Measurements from ENCODE around the gene BCL11B.
"Not testable (repeated sequence)": the region's sequence is repeated elsewhere in the genome, so short reads cannot be mapped to it uniquely, and the experiment has no call there.

BCL11B gene

DNA sequence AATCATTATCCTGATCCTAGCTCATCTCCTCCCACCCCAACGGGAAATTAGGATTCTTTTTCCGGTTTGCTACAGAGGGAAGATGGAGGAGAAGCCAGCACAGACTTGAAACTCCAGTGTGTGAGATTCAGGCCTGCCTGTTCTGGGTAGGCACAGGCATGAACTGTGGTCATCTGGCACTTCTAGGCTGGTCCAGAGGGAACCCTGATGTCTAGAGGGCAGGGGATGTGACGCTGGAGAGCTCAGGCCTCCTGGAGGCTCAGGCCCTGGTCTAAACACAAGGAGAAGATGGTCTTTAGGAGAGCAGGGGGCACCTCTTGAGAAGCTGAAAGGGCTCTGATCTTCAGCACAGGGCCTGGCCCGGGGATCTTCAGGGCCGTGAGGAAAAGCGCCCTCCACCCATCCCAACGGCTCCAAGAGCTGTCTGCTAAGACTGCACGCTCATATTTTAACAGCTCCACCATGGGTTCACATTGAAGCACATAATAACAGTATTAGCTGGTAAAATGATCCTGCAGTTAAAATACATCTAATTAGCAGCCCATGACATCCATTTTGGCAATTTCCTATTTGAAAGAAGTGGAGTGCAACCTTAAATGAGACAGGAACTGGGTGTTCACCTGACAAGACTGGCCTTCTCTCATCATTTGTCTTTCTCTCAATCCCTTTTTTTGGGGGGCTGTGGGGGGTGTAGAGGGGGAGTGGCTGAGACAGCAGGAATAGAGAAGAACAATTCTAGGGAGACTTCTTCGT lies 35.4 kb downstream of the BCL11B start:
- no peak for DNase-seq

DNA sequence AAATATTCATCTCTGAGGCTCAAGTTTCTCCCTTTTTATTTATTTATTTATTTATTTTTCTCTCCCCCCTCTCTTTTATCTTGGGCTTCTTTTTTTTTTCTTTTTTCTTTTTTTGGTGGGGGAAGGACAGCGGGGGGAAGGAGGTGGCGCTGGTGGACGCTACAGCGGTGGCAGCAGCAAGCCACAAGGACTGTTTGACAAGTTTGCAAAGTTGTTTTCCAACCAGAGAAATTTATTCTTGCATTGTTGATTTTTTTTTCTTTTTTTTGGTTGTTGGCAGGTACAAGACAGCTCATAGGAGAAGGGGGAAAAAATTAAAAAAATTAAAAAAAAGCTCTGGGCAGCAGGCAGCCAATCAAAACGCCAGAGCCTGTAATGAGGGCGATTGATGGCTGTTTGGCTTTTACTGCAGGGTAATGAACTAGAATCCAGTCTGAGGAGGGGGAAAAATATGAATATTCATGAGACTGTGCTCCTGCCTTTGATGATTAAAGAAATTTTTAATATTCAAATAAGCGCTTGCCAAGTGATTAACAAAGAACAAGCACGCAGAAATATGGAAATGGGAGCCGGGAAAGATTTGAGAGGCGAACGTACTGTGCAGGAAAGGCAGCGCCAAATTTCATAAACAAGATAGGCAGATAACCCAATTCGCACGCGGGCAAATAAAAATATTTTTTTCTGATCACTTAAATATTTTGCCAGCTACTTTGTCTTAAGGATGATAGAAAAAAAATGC lies 36.2 kb downstream of the BCL11B start:
- DNase-seq: no peak

DNA sequence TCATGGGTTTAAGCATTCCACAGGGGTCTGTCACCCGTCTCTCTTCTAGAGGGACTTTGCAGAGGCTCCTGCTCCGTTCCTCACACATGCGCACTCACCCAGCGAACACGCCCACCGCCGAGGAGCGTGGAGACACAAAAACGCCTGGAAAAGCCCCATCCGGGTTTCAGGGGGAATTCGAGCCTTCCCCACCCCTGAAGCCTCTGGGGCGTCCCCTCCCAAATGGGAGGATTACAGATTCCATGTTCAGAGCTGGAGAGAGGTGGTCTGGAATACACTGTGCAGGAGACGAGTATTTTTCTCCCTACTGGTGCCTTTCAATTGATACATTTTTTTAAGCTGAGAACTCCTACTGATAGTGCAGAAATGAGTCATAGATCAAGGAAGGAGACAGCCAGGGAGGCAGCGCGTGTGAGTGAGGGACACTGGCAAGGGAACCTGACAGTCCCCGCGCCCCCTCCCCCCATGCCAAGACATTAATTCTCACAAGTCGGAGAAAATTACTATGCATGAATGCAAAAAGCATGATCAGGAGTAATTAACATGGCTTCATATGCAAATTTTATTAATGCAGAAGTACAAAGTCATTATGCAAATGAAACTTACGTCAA lies 36.9 kb downstream of the BCL11B start:
- peak; percentile 90 for DNase-seq

DNA sequence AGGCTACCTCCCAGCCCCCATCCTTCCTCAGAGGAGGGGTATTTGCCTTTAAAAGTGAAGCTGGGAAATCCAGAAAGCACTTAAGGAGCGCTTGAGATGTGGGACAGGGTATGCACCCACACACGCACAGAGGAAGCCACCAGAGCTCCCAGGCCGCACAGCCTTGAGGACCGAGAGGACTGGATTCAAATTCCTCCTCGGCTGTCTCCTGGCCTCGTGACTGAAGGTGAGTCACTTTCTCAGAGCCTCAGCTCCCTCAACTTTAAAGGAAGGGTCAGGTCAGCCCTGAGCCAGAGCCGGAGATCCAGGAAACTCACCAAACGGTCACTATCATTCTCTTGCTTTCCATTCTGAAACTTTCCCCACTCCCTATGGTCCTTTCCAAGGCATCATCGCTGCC lies 37.6 kb downstream of the BCL11B start:
- DNase-seq: peak; percentile 50

DNA sequence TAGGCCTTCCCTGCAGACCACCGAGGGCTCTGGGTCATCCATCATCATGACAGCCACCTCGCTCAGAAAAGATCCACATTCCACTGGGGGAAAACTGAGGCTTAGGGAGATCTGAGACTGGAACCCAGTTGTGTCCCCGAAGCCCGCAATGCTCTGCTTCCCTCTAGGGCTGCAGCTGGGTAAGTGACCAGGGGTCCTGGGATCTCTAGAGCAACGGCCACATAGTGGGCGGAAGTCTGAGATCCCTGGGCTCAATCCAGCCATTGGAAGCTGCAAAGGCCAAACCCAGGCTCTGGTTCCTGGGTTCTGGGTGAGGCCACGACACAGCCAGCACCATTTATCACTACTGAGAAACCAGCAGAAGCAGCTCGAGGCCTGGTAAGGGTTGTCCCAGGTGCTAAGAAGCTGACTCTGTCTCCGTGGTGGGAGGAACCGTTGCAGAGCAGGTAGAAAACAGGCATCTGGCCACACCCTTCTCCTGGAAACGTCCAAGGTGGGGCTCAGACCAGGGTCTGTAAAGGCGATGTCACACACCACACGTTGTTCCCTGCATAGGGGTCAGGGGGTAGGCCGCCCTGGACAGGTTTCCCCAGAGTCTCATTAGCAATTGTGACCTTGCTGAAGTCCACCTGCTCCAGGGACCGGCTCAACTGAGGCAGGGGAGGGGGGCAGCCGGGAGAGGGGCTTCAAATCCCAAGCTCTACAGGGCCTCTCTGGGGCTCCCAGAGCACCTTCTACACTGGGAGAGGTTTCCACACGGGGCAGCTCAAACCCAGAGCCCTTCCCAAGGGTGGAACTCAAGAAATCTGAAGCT lies 38.6 kb downstream of the BCL11B start:
- DNase-seq: peak; percentile 43

DNA sequence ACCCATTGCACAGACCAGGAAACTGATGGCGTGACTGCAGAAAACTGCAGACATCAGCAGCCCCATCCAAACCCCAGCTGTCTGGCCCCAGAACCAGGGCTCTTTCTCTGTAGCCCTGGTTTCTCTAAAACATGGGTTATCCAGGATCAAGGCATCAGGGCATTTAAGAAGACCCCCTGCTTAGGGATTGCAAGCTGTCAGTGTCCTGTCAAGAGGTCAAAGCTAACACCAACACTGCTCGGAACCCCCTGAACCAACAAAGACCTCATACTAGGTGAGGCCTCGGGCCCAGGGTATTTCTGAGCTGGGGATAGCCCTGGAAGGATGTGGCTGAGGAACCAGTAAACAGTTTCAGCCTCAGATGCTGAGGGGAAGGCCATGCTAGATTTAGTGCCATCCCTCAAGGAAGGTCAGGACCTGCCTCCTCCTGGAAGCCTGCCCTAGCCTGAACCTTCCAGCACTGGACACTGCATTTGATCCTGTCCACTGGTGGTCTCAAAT lies 39.2 kb downstream of the BCL11B start:
- peak; percentile 44 for DNase-seq

DNA sequence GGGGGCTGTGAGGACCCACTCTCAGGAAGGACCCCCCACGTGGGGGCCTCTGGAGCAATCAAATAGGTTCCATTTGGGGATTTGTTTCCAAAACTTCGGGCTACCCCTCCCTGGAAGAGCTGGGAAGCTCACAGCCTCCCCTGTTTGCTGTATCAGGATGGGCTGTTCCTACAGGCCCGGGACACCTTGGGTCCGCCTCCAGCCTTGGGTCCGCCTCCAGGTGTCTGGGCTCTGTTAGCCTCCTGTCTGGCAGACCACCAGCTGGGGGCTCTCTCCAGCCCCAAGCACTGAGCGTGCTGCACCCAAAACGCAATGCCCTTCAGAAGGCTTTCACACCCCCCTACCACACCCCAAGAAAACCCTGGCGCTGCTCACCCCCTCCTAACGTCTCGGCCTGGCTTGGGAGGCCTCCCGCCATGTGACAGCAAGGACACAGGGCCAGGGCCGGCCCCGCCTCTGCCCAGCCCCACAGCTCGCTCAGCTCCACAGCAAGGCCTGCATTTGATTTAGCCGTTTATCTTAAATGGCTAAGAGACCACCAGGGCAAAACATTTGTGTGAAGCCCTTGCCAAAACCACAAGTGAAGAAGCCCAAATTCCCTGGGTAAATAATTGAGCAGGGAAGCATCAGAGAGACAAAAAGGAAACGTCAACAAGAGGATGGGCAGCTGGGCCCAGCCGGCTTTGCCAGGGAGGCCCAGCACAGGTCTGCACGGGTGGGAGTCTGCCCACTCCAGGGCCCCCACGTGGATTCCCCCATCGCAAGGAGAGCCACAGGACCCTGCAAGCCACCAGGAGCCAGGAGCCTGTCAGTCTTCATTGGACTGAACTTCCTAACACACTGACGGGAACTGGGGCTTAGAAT lies 39.9 kb downstream of the BCL11B start:
- DNase-seq: peak; percentile 51

DNA sequence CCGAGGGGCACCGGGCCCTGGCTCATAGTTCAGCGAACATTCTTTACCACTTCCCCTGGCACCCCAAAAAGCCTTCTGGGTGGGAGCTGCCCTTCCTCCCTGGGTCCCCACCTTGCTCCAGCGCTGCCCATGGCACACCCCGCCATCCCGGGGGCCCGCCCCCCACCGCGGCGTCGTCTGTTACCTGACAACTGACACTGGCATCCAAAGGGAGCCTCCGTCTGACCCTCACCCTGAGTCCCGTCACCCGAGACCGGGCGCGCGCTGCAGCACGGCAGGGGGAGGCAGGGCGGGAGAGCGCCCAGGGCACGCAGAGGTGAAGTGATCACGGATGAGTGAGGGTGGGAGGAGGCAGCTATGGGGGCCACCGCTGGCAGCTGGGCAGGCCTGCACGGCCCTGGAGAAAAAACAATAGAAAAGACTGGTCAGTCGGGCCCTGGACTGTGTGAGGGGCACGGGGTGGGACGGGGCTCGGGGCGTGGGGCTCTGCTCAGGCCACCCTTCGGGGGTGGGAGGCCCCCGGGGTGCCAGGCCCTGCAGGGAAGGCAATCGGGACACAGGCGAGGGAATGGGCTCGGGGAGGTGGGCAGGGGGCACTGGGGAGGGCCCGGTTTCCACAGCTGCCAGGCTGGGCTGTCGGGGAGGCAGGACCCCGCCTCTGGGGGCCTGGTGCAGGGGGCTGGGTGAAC lies 40.7 kb downstream of the BCL11B start:
- peak; percentile 43 for DNase-seq

DNA sequence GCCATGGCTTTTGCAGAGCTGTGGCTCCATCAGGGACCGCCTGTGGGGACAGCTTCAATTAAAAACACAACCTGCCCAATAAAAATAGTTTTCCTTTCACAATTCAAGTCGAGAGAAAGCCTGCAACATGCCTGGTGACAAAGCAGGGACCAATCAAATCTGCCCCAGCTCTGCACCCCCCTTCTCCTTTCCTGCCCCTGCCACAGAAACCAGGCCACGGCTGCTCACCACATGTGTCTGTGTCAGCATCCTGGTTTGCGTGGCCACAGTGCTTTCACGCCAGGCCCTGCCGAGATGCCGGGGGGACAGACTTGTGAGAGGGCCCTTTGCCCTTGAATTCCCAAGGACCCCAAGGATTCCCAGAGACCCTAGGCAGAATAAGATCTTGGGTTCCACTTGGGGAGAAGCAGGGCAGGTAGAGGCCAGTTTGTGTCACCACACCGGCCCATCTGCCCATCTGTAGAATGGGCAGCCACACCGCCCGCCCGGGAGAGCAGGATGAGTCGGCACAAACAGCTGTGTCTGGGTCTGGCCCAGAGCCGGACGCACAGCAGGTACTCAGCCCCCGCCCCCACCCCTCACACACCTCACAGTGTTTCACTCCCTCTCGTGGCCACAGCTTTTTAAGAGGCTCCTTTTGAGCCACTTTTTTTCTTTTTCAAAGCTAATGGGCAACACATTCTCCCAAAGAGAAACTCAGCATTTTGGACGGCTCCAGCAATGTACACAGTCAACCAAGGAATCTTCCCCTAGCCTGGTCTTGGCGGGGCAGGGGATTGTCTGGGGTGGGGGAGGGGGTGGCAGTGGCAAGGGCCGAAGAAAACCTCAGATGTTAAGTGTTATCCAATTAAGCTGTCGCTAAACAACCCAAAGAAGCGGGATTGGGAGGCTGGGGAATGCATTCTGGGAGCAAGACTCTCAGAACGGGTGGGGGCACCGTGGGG lies 41.5 kb downstream of the BCL11B start:
- DNase-seq: peak; percentile 86

DNA sequence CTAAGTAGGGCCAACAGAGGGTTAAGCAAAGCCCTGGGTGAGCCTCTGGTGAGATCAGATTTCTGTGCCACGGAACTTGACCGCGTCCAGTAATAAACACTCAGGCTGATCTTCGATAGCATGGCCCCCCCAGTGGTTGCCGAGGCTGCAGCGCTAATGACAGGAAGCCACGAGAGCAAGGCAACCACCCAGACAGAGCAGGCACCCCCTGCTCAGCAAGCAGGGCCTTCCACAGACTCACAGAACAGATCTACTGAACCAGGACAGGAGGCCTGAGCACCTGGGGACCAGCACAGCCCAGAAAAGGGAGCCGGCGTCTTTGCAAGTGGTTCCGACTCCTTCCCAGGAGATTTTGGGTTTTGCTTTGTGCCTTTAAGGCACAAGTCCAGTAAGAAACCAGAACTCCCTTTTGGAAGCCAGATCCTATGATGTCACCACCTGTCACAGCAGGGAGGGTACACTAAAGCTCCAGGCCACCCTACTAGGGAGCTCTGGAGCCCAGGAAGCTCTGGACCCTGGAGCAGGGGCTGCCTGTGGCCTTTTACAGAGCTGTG lies 42.3 kb downstream of the BCL11B start:
- peak; percentile 61 for DNase-seq

DNA sequence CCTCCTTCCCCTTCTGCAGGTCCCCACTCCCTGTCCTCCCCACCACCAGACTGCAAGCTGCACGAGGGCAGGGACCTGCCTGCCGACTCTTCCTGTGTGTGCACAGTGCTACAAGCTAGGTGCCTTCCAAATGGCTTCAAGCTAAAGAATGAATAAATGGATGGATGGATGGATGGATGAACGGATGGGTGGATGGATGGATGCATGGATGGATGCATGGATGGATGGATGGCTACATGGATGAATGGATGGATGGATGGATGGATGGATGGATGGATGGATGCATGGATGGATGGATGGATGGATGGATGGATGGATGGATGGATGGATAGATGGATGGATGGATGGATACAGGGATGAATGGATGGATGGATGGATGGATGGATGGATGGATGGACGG lies 43.2 kb downstream of the BCL11B start:
- DNase-seq: not testable (repeated sequence)

DNA sequence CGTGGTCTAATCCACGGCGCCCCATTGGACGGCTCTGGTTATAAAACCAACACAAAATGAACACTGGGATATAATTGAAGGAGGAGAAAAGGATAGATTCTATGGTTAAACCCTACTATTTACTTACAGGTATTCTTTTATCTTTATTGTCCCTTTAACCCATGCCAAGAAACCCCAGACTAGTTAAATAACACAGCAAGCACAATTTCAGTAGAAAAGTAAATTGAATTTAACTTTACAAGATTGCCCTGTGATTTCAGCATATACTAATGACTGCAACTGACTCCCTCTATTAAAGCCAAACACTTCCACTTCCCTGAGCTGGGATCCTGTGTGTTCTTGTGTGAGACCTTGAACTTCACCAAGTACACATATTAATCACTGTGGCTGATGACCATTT lies 45.3 kb downstream of the BCL11B start:
- DNase-seq: no peak

DNA sequence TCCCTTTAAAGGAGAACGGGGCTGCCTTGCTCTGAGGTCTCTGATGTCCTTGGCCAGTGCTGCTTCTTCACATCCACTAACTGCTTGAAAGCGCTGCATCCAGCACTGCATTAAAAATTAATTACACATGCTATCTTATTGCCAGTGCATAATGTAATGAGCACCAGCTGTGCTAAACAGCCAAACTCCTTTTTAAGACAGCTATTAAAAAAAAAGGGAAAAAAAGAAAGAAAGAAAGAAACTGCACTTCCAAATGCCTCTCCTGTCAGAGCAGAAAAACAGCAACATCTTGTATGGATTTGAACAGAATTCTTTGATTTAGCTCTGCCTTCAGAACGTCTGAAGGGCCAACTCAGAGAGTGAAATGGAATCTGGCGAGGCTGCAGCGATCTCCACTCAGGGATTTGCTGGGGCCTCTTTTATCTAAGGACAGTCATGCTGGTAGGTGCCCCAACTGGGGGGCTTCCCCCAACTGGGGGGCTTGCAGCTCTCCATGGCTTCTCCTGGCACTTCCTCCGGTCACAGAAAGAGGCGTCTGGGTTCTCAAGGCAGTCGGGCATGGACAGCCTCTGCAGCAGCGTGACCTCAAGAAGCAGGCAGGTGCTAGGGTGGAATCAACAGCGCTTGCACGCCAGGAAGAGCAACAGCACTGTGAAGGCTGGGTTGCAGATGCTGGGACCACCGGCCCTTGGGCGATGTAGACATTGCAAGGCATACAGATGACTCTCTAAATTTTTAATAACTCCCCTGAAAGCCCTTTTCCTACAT lies 46.4 kb downstream of the BCL11B start:
- DNase-seq: peak; percentile 57

DNA sequence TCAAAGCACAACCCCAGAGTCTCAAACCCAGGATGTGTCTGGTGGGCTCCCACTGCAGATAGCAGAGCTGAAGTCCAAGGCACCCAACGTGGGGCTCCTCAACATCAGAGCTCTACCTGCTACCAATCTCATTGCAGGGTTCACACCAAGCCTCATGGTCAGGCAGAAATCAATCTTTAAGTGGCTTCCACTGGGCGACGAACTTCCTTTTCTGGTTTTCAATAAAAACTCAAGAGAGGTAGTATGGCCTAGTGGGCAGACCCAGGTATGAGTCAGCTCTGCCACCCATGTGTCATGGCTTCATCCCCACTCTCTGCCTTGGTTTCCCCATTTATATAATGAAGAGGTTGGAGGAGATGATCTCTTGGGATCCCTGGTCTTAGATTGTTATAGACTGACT lies 47.0 kb downstream of the BCL11B start:
- no peak for DNase-seq

DNA sequence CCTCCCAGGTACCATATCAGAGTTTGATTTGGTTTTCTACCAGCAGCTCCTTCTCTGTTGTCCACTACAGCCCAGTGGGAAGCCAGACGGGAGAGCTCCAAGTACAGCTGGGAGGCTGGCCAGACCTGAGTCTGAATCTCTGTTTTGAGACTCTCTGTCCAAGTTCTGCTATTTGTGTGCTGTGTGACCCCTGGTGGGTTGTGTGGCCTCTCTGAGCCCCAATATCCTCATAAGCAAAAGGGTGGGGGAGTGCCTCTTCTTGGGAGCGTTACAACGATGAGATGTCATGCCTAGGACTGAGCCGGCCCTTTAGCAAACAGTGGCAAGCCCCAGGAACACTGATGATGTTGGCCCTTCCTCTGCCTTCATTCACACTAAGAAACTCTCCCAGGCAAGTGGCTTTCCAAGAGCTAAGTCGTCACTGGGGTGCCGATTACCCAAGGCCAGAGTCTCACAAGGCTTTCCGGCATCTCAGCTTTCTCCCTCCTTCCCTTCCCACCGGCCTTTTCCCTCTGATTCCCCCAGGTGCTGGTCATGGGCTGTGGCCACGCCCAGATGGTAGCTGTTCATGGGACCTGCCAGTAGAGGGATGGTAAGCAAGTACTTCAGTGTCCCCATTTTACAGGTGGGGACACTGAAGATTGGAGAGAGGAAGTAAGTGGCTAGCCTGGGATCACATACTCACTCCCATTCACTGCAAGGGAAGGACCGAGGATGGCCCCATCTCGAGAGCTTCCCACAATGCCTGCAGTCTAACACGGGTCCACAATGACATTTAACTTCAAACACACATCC lies 47.7 kb downstream of the BCL11B start:
- no peak for DNase-seq

DNA sequence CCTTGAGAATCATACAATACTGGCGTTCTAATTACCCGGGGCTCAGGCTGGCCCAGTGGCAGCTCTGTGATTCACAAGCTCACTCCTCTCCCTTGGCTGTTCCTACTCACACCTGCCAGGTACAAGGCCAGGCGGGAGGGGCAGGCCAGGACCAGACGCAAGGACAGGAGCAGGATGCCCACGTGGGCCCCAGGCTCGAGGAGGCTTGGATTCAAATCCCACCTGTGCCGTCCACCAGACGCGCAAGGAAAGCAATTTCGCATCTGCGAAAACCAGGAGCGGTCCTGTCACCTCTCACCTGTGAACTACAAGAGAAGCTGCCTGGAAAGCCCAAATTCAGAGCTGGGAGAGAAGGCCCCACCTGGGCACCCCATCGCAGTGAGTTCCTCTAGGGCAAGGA lies 50.6 kb downstream of the BCL11B start:
- DNase-seq: no peak

DNA sequence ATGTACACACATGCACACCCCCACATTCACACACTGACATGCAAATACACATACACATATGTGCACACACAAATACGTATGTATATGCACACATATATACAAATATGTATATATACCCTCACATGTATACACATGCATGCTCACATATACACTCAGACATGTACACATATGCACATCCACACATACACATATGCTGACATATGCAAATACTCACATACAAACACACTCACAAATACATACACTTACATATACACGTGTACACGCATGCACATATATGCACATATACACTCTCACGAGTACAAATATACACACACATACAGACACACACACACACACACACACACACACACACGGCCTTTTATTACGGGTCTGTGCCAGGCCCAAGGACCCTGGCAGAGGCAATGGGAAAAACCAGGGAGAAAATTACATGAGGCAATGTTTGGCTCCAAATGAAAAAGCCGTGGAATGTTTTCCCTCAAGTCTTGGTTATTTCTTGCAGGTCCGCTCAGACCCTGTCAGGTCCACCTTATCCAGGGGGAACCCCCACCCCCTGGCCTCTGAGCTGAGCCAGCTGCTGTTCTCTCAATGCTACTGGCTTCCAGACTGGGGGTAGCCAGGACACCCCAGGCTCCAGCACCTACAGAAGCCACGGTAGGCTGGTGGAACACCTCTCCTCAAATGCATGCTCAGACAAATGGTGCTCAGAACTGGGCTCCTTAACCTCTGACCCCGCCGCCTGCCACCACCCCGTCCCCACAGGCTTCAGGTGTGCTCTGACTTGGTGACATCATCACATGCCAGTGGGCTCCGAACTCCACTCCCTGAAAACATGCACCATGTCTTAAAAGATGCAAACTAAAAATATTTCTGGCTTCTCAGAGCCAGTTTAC lies 54.7 kb downstream of the BCL11B start:
- no peak for DNase-seq

Data from CD4-positive, alpha-beta T cell treated with Interleukin-17A for 4 hours (primary cell).